K562 (cell line): Measurements from ENCODE around the gene CTAG2. TPM values are rescaled to one million over a fixed set of nuclear protein-coding genes. Genes with fewer than 3 reads are reported as not detected.

Experiments
- ATAC-seq: fragments of 200-7000 bp; cut with Tn5 transposase; 3 replicates; pipeline ENCODE4 v1.9.1; 2020; ENCODE audit warnings: moderate library complexity
- BruUV-seq: library from RNA; stranded (reverse); fragments of 400-500 nt; replicated peaks from 2 replicates; lab custom pipeline; 2021; lab: Mats Ljungman, UMichigan
- CTCF ChIA-PET: fragments of 300-600 bp; formaldehyde crosslinking; extraction: SDS; loops from one replicate; lab custom pipeline; 2021; ENCODE audit warnings: low intra/inter-chr PET ratio; lab: Yijun Ruan, JAX
- POLR2A ChIA-PET: fragments of 300-600, 350-650 bp; sonication (Branson Sonifier 250); formaldehyde crosslinking; extraction: SDS; loops from one replicate; lab custom pipeline; 2021; ENCODE audit warnings: antibody characterized with exemption, inconsistent platforms; lab: Yijun Ruan, JAX
- DNase-seq, 4 experiments: peaks; one replicate each; pipeline versions ENCODE4 v3.0.0 to v3.0.0-alpha.2; 2011 to 2018; ENCODE audit warnings: low spot score in 3 of 4, mixed read lengths in 3 of 4; ENCODE audit errors: extremely low read depth in 1 of 4
- FAIRE-seq: peaks from 2 replicates; lab custom pipeline; 2011; peaks lifted over from hg19 to GRCh38; lab: Jason Lieb, UNC
- H2AFZ ChIP-seq: 2 replicates; pipeline ENCODE4 v1.6.0; 2011; ENCODE audit warnings: low read depth, low read length, control low read depth, inconsistent platforms
- H3K27ac ChIP-seq: fragments of 200-600 bp; 3 replicates; pipeline ENCODE4 v1.8.0; 2011; ENCODE audit warnings: low read depth, mild to moderate bottlenecking, control low read depth, inconsistent platforms, low read length, moderate library complexity, mixed read lengths; ENCODE audit errors: extremely low read depth
- H3K27me3 ChIP-seq, 2 experiments: fragments of 300-600 bp in 1 of 2; 2 replicates in 1 of 2; 3 replicates in 1 of 2; pipeline versions ENCODE4 v1.6.0 to v1.8.0; 2011; ENCODE audit warnings: inconsistent platforms in 2 of 2, low read length in 2 of 2, mild to moderate bottlenecking in 1 of 2, mixed read lengths in 1 of 2, moderate library complexity in 1 of 2; ENCODE audit not compliant: control insufficient read depth in 2 of 2, insufficient read depth in 2 of 2
- H3K36me3 ChIP-seq: fragments of 300-600 bp; 3 replicates; pipeline ENCODE4 v1.8.0; 2011; ENCODE audit warnings: mild to moderate bottlenecking, low read length, inconsistent platforms; ENCODE audit not compliant: control insufficient read depth, insufficient read depth
- H3K4me1 ChIP-seq, 2 experiments: fragments of 200-600 bp in 1 of 2; replicated peaks in 1 of 2; 2 replicates in 1 of 2; 3 replicates in 1 of 2; pipeline versions ENCODE4 v1.5.1 to v1.8.0; 2011; ENCODE audit warnings: inconsistent platforms in 2 of 2, low read length in 2 of 2, mild to moderate bottlenecking in 1 of 2, mixed read lengths in 1 of 2, moderate library complexity in 1 of 2; ENCODE audit not compliant: control insufficient read depth in 2 of 2, insufficient read depth in 2 of 2
- H3K4me2 ChIP-seq: 2 replicates; pipeline ENCODE4 v1.6.1; 2011; ENCODE audit warnings: low read length, control low read depth, inconsistent platforms, mixed read lengths; ENCODE audit not compliant: insufficient read depth
- H3K4me3 ChIP-seq: fragments of 200-600 bp; sonication (generic), shearing (Covaris generic); 2 replicates; pipeline ENCODE4 v1.5.1; 2016; ENCODE audit warnings: control low read depth, inconsistent platforms
- H3K79me2 ChIP-seq: fragments of 200-600 bp; 3 replicates; pipeline ENCODE4 v1.8.0; 2011; ENCODE audit warnings: low read length, inconsistent platforms; ENCODE audit not compliant: control insufficient read depth, insufficient read depth
- H3K9ac ChIP-seq, 2 experiments: 2 replicates each; pipeline versions ENCODE4 v1.6.0 to v1.6.1; 2011; ENCODE audit warnings: low read depth in 2 of 2, low read length in 2 of 2, control low read depth in 1 of 2, inconsistent platforms in 1 of 2, mild to moderate bottlenecking in 1 of 2, mixed read lengths in 1 of 2; ENCODE audit not compliant: insufficient read depth in 1 of 2
- H3K9me1 ChIP-seq: one replicate; pipeline ENCODE4 v1.6.0; 2011; ENCODE audit warnings: inconsistent platforms, mild to moderate bottlenecking, low read length, moderate library complexity; ENCODE audit not compliant: control insufficient read depth, insufficient read depth
- H3K9me3 ChIP-seq: replicated peaks from 2 replicates; pipeline ENCODE4 v1.5.1; 2011; ENCODE audit warnings: low read depth, low read length, inconsistent platforms; ENCODE audit not compliant: control insufficient read depth, insufficient read depth
- H4K20me1 ChIP-seq: replicated peaks from 2 replicates; pipeline ENCODE4 v1.6.1; 2011; ENCODE audit warnings: low read length, inconsistent platforms, mixed read lengths; ENCODE audit not compliant: control insufficient read depth, insufficient read depth
- ATF3 ChIP-seq, 2 experiments: fragments of 450-650 bp in 1 of 2; sonication (generic) in 1 of 2; formaldehyde crosslinking in 1 of 2; IDR thresholded peaks in 1 of 2; conservative IDR thresholded peaks in 1 of 2; 2 replicates each; pipeline versions ENCODE4 v1.6.1 to v1.8.1; 2016 to 2023; ENCODE audit warnings: mild to moderate bottlenecking in 2 of 2, moderate library complexity in 2 of 2, inconsistent platforms in 1 of 2, missing genetic modification reagents in 1 of 2
- NFE2 ChIP-seq: IDR thresholded peaks from 2 replicates; pipeline ENCODE4 v1.6.1; 2014; ENCODE audit warnings: antibody characterized with exemption, low read depth
- WGBS: fragments of 100-300 bp; shearing (Covaris generic); methylation state at CpG from one replicate; pipeline ENCODE4 v1.1.6; 2016; ENCODE audit warnings: low coverage, mixed read lengths; ENCODE audit not compliant: insufficient coverage; ENCODE audit errors: missing lambda C conversion rate; 5-methylcytosine and 5-hydroxymethylcytosine counted together
- in situ Hi-C: fragments of 300-500 bp; cut with MboI; formaldehyde crosslinking; loops from 4 replicates; pipeline ENCODE4 v1.15.0; 2018; ENCODE audit warnings: inconsistent platforms, mixed read lengths
- intact Hi-C: fragments of 100-400 bp; cut with micrococcal nuclease; formaldehyde crosslinking; loops from 2 replicates; pipeline ENCODE4 v1.14.2; 2022
- polyA plus RNA-seq, 8 experiments: library from polyadenylated mRNA; depleted of rRNA in 4 of 8; stranded (reverse) in 5 of 8; unstranded in 3 of 8; fragments of >200 nt; fragmentation: Nextera tagmentation in 2 of 8; fragmentation: Illumina TruSeq in 1 of 8; extraction: Ambion mirVana in 2 of 8; extraction: Trizol in 1 of 8; gene quantifications; 2 replicates each; pipeline versions ENCODE4 v1.2.1 to v1.2.3, GENCODE V29; 2011 to 2014; ENCODE audit warnings: inconsistent platforms in 1 of 8, missing spikeins in 1 of 8
- total RNA-seq, 7 experiments: library from RNA; depleted of rRNA in 6 of 7; stranded (reverse); fragments of >200 nt in 6 of 7; fragmentation: Illumina TruSeq in 2 of 7; extraction: Trizol in 2 of 7; gene quantifications; 2 replicates each; pipeline versions ENCODE4 v1.2.1 to v1.2.3, GENCODE V29; 2011 to 2021; ENCODE audit warnings: low replicate concordance in 1 of 7

CTAG2 gene
- total and polyA plus RNA-seq, 9 of the 15 experiments (the other 6 are each of a cell fraction or from before 2014, with no cell fraction given), result 1.7 to 63.0 (median 18.8) TPM

GRCh38 chrX:154603438-154604430 is 49.6 kb downstream of the CTAG2 start:
- ChIA-PET CTCF (no interaction called here), POLR2A (no interaction called here)
- Histone ChIP-seq H3K27ac (no peak overlapping the region), H3K4me3 (no peak overlapping the region), H2AFZ (no peak overlapping the region), H3K36me3 (no peaks in the 10 kb centered on the region), H3K9me1 (no peaks in the 10 kb centered on the region), H3K79me2 (no peaks in the 10 kb centered on the region), H3K4me1 (peaks cover 0 to 9% of the 10 kb centered on the region in 2 experiments; a peak in 2 of 5 replicates), H4K20me1 (no peaks in the 10 kb centered on the region; the same call in 1 of the 2 replicates)
- in situ Hi-C loops, result no loop called here
- FAIRE-seq (no peak), DNase-seq (no peak)
- peak; percentile 29 for TF ChIP-seq ATF3 (IDR thresholded peaks at IDR 0.05)
- no peak for TF ChIP-seq ATF3 (CRISPR knock-in tag; conservative IDR thresholded peaks at IDR 0.05)
- TF ChIP-seq NFE2, result no peak
- TF ChIP-seq, all 486 proteins: peak for 1
- intact Hi-C loops, result no loop called here
- 6% methylated on average over 11 of the region's 13 CpGs for WGBS
- no TSS peak for BruUV-seq
- no peak for ATAC-seq
- H3K9me3 ChIP-seq, result no peaks in the 10 kb centered on the region
- no peak overlapping the region for H3K4me2 ChIP-seq
- peaks cover 20 to 55% of the 10 kb centered on the region in 2 experiments; a peak in 4 of 5 replicates for H3K27me3 ChIP-seq
- peak overlapping the region in 1 of 2 experiments; percentile 7; a peak in 1 of 4 replicates for H3K9ac ChIP-seq
